ENCODE results near the gene C1orf105.
A peak's percentile ranks its signal among the peaks of the same experiment; 100 is the strongest.
"Not testable (repeated sequence)": the region's sequence is repeated elsewhere in the genome, so short reads cannot be mapped to it uniquely, and the experiment has no call there.

C1orf105 gene

DNA sequence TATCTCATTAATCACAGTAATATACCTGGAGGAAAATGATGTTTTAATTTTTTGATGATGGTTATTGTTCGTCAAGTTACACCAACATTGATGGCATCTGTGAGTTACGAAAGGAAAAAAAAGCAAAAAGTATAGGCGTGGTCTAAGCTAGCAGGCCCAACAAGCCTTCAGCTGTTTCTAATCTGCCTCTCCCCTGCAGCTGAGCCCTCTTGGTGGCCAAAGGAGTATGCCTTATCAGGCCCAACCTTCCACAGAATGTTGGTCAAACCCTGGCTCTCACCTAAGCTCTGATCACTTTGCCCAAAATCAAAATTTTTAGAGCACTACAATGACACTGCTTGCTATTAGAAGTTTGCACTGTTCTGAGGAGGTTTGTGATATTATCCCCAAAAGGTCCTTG is 4.9 kb downstream of the C1orf105 start:
- DNase-seq (ENCODE audit: low read depth in 2 of 2, low spot score in 1 of 2) = no peak

GRCh38 chr1:172427191-172427590 is 6.7 kb downstream of the C1orf105 start:
- DNase-seq (ENCODE audit: low read depth in 2 of 2, low spot score in 1 of 2) = no peak

GRCh38 chr1:172429331-172430127 is 9.0 kb downstream of the C1orf105 start:
- no peak for DNase-seq (ENCODE audit: low read depth in 2 of 2, low spot score in 1 of 2)

DNA sequence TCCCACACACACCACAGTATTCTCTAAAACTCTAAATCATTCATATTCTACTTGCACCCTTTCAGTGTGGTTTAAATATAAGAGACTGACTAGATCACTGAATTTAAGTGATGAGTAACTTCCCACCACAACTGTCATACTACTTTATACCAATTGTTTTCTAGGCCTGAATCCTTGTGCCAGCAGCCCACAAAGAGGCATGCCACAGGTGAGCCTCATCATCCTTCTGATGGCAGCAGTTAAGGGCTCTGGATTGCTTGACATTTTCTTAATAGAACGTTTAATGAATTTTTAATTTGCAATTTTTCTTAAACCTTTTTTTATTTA is 9.6 kb downstream of the C1orf105 start:
- DNase-seq (ENCODE audit: low read depth in 2 of 2, low spot score in 1 of 2) = no peak

- DNase-seq (ENCODE audit: low read depth in 2 of 2, low spot score in 1 of 2) = no peak
Measured at GRCh38 chr1:172431204-172431603, 10.7 kb downstream of the C1orf105 start.

GRCh38 chr1:172431721-172432192 is 11.3 kb downstream of the C1orf105 start:
- DNase-seq (ENCODE audit: low read depth in 2 of 2, low spot score in 1 of 2) = no peak

- not testable (repeated sequence) for DNase-seq (ENCODE audit: low read depth in 2 of 2, low spot score in 1 of 2)
Measured at GRCh38 chr1:172437183-172437582, 16.7 kb downstream of the C1orf105 start.

- DNase-seq (ENCODE audit: low read depth in 2 of 2, low spot score in 1 of 2) = no peak
Measured at GRCh38 chr1:172442404-172442803, 21.9 kb downstream of the C1orf105 start.

DNA sequence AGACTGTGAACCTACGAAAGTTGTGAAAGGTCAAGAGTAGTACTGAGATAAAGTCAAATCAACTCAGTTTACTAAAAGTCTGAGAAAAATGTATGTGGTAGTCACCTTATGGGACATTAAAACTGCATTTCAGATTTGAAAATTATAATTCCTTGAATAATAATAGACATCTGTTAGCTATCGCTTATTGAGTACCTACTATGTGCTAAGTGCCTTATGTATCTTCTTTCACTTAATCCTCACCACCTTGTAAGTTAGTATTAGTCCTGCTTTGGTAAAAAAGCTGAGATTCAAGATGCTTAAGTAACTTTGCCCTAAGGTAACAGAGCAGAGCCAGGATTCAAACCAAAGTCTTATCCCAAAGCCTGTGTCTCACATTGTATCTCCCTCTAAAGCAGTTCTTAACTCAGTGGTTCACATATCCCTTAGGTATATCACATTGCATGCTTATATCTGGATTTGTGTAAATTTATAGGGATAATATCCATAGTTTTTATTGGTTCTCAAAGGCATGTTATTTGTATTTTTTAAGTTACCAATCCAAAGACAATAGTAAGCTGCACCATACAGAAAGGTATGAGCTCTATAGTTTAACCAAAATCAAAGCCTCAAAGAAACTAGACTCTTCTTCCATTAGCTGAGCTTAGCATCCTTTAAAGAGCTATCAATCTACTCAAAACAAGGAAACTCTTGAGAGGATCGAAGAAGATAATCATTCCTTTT is 22.5 kb downstream of the C1orf105 start:
- DNase-seq (ENCODE audit: low read depth in 2 of 2, low spot score in 1 of 2) = no peak

DNA sequence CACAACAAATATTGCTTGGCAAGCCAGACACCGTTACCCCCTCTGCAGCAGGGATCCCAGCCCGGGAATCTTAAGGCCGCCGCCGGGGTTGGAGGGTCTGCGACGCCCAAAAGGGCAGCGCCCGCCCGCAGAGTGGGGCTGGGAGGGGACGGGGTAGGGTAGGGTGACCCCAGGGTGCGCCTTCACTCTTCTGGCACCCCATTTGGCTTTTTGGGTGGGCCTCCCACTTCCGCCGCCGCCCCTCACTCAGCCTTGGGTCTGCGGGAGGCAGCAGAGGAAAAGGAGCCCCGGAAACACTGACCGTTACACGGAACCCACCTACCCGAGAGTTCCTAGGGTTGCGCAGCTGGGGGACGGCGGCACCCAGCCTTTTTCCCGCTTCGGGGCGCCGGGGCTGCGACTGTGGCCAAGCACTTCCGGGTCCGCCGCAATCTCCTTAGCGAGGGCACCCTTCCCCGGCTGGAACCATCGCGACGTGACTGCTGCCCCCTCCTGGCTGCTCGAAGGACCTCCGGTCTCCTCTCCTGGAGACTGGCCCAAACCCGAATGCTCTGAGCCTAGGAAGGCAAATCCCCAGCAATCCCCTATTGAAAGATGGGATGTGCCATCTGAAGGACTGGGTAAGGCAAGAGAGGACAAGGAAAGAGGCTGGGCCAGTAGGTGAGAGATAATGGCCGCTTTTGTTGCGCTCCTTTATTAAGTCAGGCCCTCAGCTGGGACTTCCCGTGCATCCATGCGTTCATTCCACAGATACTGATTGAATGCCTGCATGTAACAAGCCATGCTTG is 23.4 kb downstream of the C1orf105 start, which contains the start of gene PIGC:
TSS of gene PIGC (minus strand) at position 404 of the 788 bp plus-strand sequence. CDS start 1,447 bp downstream, outside the sequence.
- DNase-seq (ENCODE audit: low read depth in 2 of 2, low spot score in 1 of 2) = peak; percentile 77 to 86

DNA sequence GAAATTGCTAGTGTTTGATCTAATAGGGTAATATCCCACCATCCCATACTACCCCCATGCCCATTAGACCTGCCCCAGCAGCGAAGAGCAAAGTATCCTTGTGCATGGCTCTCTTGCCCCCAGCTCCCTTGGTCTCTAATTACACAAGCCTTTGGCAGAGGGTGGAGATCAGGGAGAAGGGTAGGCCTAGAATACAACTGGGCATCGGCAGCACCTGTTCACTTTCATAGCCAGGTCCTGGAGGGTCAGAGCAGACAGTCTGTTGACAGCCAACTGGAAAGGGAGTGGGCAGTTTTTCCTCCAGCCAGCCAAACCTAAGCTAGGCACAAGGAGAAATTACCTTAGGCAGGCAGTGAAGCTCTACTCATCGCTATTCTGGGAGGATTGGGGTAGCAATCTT is 26.1 kb downstream of the C1orf105 start:
- DNase-seq (ENCODE audit: low read depth in 2 of 2, low spot score in 1 of 2) = no peak

DNA sequence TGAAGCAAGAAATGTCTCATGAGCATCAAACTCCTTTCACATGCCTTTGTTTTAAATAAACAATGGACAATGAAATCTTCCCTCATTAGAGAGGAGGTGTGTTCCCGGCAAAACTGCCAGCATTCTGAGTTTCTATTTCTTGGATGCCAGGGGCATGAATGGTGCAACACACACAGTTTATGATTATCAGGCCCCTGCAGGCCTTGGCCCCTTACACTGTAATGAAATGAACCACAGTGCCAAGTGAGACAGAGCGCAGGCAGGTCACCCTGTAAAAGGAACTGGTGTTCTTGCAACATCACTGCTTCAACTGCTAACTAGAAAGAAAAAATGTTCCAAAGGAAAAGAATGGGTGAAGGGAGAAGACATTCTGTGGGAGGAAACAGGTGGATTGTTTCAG is 27.2 kb downstream of the C1orf105 start:
- no peak for DNase-seq (ENCODE audit: low read depth in 2 of 2, low spot score in 1 of 2)

DNA sequence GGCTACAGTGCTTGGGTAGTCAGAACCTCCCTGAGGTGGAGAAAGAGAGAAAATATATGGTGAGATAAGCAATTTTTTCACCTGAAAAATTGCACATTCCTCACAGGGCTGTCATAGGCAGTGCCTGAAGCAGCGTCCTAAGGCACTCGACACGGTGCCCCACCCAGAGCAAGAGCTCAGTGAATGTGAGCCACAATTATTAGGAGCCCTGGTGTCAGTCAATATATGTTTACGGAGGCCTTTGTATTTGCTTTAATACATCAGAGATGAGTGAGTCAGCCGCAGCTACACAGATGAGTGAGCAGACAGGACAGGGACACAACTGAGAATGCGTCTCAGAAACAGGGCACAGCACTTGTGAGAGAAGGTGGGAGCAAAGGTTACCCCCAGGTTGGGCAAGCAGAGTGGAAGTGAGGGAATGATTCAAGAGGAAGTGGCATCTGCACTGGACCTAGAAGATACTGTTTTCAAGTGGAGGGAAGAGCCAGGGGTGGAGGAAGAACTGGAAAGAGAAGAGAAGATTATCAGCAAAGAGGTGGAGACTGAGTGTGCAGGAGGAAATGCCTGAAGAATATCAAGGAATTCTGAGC is 28.6 kb downstream of the C1orf105 start:
- no peak for DNase-seq (ENCODE audit: low read depth in 2 of 2, low spot score in 1 of 2)

- DNase-seq (ENCODE audit: low read depth in 2 of 2, low spot score in 1 of 2) = no peak
Measured at GRCh38 chr1:172449585-172450523, 29.4 kb downstream of the C1orf105 start.

DNA sequence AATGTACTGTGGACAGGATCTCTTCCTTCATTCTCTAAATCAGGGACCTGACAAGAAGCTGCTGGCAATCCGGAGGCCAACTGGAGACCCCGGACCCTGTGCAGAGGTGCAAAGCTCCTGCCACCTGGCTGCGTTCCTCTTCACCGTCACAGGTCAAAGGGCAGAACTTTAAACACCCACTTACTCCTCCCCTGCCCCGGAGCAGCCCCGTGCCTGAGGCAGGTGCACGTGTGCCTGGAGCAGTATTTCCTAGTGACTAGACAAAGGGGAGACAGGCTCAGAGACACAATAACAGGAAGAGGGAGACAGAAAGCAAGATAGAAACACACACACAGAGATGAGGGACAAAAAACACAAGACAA is 30.0 kb downstream of the C1orf105 start:
- no peak for DNase-seq (ENCODE audit: low read depth in 2 of 2, low spot score in 1 of 2)

GRCh38 chr1:172451002-172451443 is 30.5 kb downstream of the C1orf105 start:
- no peak for DNase-seq (ENCODE audit: low read depth in 2 of 2, low spot score in 1 of 2)

- DNase-seq (ENCODE audit: low read depth in 2 of 2, low spot score in 1 of 2) = no peak
Measured at GRCh38 chr1:172452536-172453152, 32.2 kb downstream of the C1orf105 start.

DNA sequence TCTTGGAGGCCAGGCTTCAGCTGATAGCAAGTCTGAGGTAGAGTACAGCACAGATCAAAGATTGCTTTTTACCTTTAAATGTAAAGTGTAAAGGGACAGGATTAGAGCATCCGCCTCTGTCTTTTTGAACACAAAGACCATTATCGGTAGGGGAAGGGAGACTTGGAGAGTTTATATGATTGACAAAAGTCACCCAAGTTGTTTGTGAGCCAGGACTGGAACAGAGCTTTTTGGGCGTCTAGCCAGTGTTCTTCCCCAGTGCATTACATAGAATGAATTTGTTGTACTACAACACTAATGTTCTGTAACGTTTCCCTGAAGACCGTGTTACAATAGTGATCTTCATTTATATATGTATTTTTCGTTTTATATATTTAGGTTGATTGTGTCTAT is 32.7 kb downstream of the C1orf105 start:
- no peak for DNase-seq (ENCODE audit: low read depth in 2 of 2, low spot score in 1 of 2)

- DNase-seq (ENCODE audit: low read depth in 2 of 2, low spot score in 1 of 2) = no peak
Measured at GRCh38 chr1:172453607-172454006, 33.1 kb downstream of the C1orf105 start.

GRCh38 chr1:172455451-172455850 is 35.0 kb downstream of the C1orf105 start:
- DNase-seq (ENCODE audit: low read depth in 2 of 2, low spot score in 1 of 2) = no peak

Measured in stimulated activated CD8-positive, alpha-beta memory T cell treated with anti-CD3 and anti-CD28 coated beads, Interleukin-4, amount 100 ng/mL, for 1 hour (primary cell).